ENCODE data around the gene FSTL1. TPM values are rescaled to one million over a fixed set of nuclear protein-coding genes. Genes with fewer than 3 reads are reported as not detected.

The FSTL1 gene
- total RNA-seq, 4 donors from 2014 or later: 9.4 to 258 (median 70.7) TPM

GRCh38 chr3:120348065-120348990 is 102.5 kb downstream of the FSTL1 start:
- Histone ChIP-seq H3K9me3 (no peaks in the 10 kb centered on the region), H3K27me3 (no peaks in the 10 kb centered on the region), H3K4me3 (peak overlapping the region; percentile 64 to 97 (median 84)), H3K36me3 (no peaks in the 10 kb centered on the region), H3K4me1 (peaks cover 8 to 63% (median 9%) of the 10 kb centered on the region in 3 donors), H3K27ac (peak overlapping the region; percentile 83 to 95 (median 90))
- intact Hi-C loops (cut with DNase I): loop anchor here (5.0 kb wide), 1 partner anchor 444 kb away; no protein-coding TSS in a partner anchor
- TF ChIP-seq CTCF (IDR thresholded peaks at IDR 0.05) (no peak), POLR2A (IDR thresholded peaks at IDR 0.05) (no peak)
- WGBS, 2 donors: 1 to 2% methylated on average over 19 to 34 of the region's 41 CpGs
- no peak for DNase-seq

DNA sequence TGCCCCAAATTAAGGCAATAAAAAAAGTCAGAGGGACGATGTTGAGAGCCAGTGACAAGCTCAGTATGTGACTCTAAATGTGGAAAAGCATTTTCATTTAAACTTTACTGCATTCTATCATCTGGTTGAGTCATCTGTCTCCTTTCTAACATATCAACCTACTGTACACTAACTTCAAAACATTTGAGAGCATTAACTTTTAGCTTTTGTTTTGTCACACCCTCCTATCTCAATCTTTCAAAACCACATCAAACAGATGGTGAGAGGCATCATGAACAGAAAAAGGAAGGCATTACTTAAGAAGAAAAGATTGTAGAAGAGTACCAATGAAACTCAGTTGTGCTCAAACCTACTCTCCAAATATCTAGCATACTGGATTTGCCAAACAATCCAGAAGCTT is 106.4 kb downstream of the FSTL1 start:
- intact Hi-C loops (cut with DNase I): no loop called here
- no peak for TF ChIP-seq CTCF (IDR thresholded peaks at IDR 0.05)
- no peak for TF ChIP-seq POLR2A (IDR thresholded peaks at IDR 0.05)

More for the DNA sequence above, 106.4 kb downstream of the FSTL1 start:
- H3K27me3 ChIP-seq: no peaks in the 10 kb centered on the region
- peaks cover 0 to 7% (median 0%) of the 10 kb centered on the region in 3 donors for H3K9me3 ChIP-seq
- 46 to 47% methylated on average over 1 of the region's 1 CpG for WGBS, 2 donors
- H3K4me3 ChIP-seq: no peak overlapping the region
- H3K27ac ChIP-seq: no peak overlapping the region
- no peak for DNase-seq
- H3K4me1 ChIP-seq: peaks cover 8 to 46% (median 9%) of the 10 kb centered on the region in 3 donors
- peaks cover 0 to 21% (median 0%) of the 10 kb centered on the region in 3 donors for H3K36me3 ChIP-seq

Other genes with a start within 250 kb of the FSTL1 start
- gene GPR156, start 165.8 kb downstream of the FSTL1 start, total RNA-seq: under 1 TPM in 3 of 4 donors, not detected in 1; 0.19 to 0.94 (median 0.57) TPM
- gene LRRC58, start 101.6 kb downstream of the FSTL1 start, total RNA-seq: 10 to 100 TPM; 11.6 to 27.8 (median 24.5) TPM
- 100 to 1,000 TPM in 3 of 4 donors, 10 to 100 TPM in 1; 81.4 to 197 (median 119) TPM for gene NDUFB4, start 145.3 kb upstream of the FSTL1 start, total RNA-seq
- gene HGD, start 231.2 kb upstream of the FSTL1 start, total RNA-seq: under 1 TPM in 1 of 4 donors, not detected in 3; 0.12 TPM